GM18519 (cell line): Measurements from ENCODE around the gene PRAC2.

Experiments
- ATAC-seq: cut with Tn5 transposase; IDR thresholded peaks from one replicate; pipeline ENCODE4 v1.9.1; 2021; ENCODE audit warnings: mild to moderate bottlenecking, moderate library complexity; ENCODE audit not compliant: unreplicated experiment, low FRiP score

Gene PRAC2

GRCh38 chr17:48732688-48733629 is 10.0 kb downstream of the PRAC2 start:
- no peak for ATAC-seq

DNA sequence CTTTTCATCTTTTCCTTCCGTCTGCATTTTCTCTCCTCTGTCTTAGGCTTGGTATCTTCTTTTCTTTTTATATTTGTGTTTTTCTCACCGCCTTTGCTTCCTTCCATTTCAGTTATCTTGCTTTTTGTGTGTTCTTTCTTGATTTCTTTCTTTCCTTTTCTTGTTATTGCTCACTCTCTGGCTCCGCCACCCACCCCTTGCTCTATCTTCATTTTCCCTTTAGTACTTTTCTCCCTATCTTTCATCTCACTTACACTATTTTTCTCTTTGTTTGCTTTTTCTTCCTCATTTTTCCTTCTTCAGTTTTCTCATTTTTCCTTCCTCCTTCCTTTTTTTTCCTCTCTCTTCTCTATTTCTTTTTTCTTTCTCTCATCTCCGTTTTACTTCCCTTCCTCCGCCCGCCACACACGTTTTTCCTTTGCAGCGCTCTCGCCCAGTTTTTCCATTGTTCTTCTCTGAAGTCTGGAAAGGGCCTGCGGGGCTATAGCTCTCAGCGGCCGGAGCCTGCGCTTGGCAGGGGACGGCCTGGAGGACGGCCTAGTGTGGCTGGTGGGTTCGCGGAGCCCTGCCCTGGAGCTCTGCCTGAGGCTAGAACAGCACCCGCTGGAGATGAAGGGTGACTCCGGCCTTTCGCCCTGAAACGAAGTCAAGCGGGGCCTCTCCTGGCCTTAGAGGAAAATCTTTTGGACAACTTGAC is 10.8 kb downstream of the PRAC2 start:
- ATAC-seq: no peak

DNA sequence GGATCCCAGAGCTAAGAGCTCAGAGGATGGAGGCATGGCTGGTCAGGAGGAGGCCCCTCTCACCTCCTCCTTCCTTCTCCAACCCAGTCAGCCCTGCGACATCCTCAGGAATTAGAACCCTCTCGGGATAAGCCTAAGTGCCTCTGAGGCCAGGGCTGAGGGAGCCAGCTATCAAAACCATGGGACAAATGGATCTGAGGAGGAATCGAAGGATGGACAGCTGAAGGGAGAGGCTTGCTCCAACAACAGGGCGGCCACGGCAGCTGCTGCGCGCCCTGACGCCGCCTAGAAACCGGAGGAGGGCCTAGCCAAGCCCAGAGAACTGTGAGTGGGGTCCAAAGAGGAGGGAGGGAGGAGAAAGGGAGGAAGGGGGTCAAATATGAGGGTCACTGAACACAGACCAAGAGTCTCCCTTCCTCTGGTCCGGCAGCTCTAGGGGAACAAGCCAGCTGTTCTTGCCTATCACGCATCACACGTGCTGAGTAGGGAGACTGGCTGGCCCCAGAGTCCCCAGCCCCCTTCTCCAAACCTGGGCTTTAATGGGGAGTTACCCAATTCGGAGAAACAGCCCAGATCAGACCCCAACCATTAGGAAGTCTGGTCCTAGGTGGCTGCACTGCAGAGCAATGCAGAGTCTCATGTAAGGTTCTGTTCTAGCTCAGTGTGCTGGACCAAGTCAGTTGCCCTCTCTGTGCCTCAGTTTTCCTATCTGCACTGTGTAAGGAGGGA is 11.5 kb downstream of the PRAC2 start:
- ATAC-seq: no peak

DNA sequence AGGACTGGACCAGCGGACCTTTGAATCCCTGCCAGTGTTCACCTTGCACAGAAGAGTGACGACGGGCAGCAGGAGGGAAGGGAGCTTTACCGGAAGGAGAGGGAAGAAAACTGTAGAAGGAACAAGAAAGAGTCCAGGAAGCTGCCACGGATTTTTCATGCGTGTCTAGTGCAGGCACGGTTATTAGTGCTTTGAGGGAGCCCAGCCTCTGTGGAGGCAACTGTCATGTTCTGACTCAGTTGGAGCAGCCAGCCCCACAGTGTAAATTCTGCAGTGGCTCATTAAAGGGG is 12.0 kb downstream of the PRAC2 start:
- no peak for ATAC-seq

DNA sequence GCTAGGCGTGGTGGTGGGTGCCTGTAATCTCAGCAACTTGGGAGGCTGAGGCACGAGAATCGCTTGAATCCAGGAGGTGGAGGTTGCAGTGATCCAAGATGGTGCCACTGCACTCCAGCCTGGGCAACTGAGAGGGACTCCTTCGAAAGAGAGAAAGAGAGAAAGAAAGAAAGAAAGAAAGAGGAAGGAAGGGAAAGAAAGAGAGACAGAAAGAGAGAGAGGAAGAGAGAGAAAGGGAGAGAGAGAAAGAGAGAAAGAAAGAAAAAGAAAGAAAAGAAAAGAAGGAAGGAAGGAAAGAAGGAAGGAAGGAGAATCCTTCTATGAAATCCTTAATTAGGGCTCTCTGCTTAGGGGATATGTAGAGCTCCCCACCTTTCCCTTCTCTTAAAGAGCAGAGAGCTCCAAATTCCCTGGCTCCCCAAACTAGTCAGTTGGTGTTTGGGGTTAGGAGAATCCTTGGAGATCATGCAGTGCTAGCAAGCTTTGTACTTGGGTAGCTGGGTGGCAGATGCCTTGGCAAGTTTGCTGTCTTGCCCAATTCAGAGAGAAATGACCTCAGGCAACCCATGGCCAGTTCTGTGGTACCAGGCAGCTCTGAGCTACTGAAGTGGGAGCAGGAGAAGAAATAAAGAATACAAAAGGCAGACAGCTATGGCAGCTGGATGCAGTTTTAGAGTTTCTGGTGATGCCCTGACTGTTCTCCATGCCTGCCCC is 14.5 kb downstream of the PRAC2 start:
- no peak for ATAC-seq

GRCh38 chr17:48738424-48738802 is 15.4 kb downstream of the PRAC2 start:
- no peak for ATAC-seq

DNA sequence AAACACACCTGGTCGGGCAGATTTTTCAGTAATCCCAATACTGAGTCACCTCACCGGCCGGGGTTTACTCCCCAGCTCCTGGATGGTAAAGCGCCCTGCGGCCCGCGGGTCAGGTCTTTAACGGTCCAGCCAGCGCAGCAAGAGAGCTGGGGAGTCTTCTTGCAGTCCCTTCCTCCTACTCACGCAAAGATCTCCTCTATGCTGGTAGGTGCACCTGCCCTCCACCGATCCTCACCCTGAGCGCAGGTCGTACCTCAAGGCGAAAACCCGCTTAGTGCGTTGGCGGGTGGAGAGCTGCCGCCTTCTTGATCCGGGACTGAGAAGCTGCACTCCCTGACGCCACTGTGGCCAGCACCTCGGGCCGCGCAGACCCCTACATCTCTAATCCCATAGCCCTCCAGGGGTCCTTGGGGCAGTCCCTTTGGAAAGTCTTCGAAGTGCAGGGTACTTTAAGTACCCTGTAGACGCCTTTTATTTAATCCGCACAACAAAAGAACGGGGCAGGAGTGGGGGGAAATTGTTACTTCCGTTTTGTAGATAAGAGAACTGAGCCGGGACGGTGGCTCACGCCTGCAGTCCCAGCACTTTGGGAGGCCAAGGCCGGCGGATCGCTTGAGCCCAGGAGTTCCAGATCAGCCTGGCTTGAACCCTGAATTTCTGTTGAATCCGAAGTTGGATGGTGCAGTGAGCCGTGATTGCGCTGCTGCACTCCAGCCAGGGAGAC is 16.0 kb downstream of the PRAC2 start:
- no peak for ATAC-seq

GRCh38 chr17:48740537-48740936 is 17.6 kb downstream of the PRAC2 start:
- no peak for ATAC-seq

GRCh38 chr17:48745381-48746275 is 22.6 kb downstream of the PRAC2 start:
- ATAC-seq: no peak

- no peak for ATAC-seq
Measured at GRCh38 chr17:48746916-48747444, 24.0 kb downstream of the PRAC2 start.

DNA sequence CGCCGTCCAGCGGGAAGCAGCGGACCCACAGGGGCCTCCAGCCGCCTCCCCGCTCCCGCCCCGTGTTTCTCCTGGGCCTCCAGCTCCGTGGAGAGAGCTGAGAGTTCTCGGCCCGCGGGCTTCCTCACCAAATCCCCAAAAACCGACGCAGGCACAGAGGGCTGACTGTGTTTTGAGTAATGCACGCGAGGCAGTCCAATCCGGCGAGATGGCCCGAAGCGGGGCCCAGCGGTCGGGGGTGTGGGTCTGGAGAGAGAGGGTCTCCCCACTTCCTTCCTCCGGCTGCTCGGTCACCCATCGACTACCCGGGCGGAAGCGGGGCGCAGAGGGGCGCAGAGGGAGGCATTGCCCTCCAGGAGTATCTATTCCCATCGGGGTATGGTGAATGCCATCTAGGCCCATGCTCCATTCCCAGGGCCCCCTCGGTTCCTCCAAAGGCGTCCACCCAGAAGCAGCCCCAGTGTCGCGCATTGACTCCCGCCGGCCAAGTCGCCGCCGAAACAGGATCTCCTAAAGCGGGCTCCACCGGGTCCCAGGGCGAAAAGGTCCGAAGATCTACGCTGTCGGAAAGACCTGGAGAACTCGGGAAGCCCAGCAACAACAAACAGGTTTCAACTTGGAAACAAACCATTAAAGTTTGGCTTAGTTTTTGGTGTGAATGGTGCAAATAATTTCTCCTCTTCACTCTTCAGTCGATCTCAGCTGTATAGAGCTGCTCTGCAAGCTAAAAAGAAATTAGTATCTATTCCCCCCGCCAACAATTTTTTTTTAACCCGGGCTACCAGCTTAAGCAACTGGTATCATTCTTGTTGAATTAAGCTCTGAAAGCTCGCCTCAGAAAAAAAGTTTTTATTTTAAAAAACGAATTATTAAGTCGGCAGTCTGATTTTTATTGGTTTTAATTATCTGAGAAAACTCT is 24.7 kb downstream of the PRAC2 start:
- ATAC-seq: no peak

DNA sequence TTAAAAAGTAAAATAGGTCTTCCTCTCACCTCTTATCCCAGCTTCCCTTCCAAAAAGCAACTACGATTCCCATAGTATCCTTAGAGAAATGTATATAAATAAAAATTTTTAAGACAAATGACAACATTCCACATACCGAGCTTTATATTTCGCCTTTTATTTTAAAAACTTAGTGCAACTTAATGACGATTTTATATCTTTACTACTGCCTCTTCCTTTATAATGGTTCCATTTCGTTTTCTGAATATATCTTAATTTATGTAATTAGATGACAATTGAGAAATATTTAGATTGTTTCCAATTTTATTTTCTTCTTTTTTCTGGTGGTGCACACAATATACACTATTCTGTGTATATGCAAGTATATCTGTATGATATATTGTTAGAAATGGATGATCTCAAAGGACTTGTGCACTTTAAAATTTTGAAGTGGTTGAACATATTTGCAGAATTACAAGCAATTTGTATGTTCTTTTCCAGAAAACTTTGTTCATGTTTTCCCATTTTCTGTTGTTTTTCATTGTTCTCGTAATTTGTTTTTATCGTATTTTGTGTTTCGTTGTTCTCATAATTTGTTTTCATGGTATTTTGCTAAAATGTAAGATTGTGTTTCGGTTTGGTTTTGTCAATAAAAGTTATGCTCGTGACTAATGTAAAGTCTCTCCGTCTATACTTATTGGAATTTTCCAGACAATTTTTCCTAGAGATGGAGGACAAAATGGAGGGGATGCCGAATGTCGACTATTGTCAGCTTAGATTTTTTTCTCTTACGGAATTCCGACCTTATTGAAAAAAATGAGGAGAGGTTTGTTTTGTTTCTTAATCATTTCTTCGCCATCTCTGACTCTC is 26.0 kb downstream of the PRAC2 start:
- no peak for ATAC-seq

GRCh38 chr17:48749621-48750553 is 26.9 kb downstream of the PRAC2 start:
- no peak for ATAC-seq

DNA sequence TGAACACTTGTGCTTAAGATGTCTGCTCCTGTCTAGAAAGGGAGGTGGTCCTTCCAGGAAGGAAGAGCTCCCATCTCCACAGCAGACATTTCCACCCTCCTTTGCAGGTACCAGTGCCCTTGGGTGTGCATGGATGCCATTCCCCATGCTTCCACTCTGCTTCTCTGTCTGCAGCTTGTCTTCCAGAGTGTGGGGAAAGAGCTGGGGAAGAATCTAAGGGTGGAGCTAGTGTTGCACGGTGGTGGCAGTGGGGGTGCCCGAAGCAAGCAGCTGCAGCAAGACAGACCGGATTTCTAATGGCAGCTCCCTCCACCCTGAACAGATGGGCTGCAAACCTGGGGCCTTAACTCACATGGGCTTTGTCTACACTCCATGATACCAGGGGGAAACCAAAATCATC is 28.2 kb downstream of the PRAC2 start:
- ATAC-seq: no peak

DNA sequence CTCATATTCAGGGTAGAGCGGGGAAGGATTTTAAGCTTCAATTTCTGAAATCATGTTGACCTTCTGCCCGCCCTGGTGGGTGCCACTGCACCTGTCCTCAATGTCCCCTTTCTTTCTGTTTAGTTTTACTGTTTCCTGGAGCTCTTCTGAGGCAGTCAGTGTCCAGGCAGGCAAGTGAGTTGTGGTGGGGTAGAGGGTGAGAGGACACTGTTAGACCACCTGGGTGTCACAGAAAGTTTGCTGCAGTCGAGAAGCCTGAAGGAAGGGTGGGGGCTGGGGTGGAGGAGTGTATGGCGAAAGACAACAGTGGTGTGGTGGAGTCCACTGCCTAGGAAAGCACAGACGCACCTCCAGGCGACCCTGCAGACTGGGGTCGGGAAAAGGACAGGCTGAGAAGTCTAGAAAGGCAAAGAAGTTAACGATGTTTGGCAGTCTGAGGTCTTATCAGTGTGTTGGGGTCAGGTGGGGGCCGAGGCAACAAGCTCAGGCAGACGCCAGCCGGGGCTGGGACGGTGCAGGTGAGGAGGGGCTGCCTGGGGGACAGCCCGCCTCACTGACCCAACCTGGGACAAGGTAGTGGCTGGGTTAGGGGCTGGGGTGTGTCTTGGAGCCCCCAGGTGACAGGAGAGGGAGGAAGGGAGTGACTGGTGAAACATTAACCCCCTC is 28.9 kb downstream of the PRAC2 start:
- no peak for ATAC-seq
